GM11168 (cell line): ENCODE results near the gene LCE2C.

Experiments used
- in situ Hi-C: fragments of 300-500 bp; cut with MboI; formaldehyde crosslinking; loops from one replicate; pipeline ENCODE4 v1.12.0; 2022; ENCODE audit warnings: low sequenced_read_pairs; ENCODE audit not compliant: unreplicated experiment

Gene LCE2C

GRCh38 chr1:152718238-152718637 lies 43.2 kb downstream of the LCE2C start:
- in situ Hi-C loops, result no loop called here

- in situ Hi-C loops, result no loop called here
These were observed 50.2 kb downstream of the LCE2C start for GRCh38 chr1:152725261-152725660.
